Measurements from ENCODE around the gene AQP6.
A peak's percentile ranks its signal among the peaks of the same experiment; 100 is the strongest.

Gene AQP6

DNA sequence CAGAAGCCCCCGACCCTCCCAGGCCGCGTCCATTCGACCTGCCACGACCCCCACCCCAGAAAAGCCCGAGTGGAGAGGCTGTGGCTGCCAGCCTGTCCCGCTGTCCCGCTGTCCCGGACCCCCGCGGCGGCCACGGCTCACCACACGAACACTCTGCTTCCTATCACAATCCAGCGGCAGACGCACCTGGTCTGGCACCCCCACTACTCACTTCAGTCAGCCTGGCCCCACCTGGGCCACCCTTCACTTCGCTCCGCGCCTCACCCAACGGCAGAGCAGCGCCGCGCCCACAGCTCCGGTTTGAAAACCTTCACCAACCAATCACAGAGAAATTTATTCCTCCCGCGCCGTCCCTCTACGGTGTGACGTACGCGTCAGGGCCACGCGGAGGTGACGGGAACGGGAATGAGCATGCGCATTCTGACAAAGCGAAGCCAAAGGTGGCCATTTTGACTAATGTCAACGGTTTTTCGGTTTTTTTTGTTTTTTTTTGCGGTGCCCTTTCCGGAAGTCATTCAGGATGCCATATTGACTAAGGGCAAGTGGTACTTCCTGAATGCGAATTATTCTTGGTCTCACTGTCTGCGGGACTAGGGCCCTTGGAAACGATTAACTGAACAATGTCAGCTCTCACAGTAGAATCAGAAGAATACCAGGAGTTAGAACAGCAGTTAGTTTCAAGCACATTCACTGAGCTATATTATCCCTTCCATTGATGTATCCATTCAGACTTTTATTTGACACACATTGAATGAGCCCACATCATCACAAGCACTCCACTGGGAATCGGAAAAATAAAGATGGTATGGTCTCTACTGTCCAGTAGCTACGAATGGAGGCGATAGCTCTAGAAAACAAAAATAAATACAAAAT, 52.7 kb downstream of the AQP6 start, which contains the start of gene RACGAP1:
RACGAP1 (minus strand) TSS at position 308 of the 873 bp plus-strand sequence. CDS start 8,779 bp downstream, outside the sequence.
- TF ChIP-seq, protein P1, sequence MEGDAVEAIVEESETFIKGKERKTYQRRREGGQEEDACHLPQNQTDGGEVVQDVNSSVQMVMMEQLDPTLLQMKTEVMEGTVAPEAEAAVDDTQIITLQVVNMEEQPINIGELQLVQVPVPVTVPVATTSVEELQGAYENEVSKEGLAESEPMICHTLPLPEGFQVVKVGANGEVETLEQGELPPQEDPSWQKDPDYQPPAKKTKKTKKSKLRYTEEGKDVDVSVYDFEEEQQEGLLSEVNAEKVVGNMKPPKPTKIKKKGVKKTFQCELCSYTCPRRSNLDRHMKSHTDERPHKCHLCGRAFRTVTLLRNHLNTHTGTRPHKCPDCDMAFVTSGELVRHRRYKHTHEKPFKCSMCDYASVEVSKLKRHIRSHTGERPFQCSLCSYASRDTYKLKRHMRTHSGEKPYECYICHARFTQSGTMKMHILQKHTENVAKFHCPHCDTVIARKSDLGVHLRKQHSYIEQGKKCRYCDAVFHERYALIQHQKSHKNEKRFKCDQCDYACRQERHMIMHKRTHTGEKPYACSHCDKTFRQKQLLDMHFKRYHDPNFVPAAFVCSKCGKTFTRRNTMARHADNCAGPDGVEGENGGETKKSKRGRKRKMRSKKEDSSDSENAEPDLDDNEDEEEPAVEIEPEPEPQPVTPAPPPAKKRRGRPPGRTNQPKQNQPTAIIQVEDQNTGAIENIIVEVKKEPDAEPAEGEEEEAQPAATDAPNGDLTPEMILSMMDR (IDR thresholded peaks at IDR 0.05; ENCODE audit: borderline replicate concordance, extremely low read depth, low read length, poor library complexity, severe bottlenecking): no peak
- TF ChIP-seq EZH2 (IDR thresholded peaks at IDR 0.05; ENCODE audit: borderline replicate concordance, low read depth, low read length, severe bottlenecking): no peak
- peak within 1 kb of the TSS; percentile 86 to 90 for H3K4me3 ChIP-seq (ENCODE audit: low read depth in 1 of 2, low read length in 2 of 2)
- DNase-seq (peak; percentile 97), ATAC-seq (ENCODE audit: insufficient read depth, low read depth) (peak; percentile 96)
- peaks cover 49% of the 10 kb centered on the region for H3K79me2 ChIP-seq (ENCODE audit: insufficient read depth, low read length)
- H3K9ac ChIP-seq (ENCODE audit: low read depth, low read length): peak within 1 kb of the TSS; percentile 90
- peak within 1 kb of the TSS; percentile 93 for H3K27ac ChIP-seq (ENCODE audit: low read length)
- peaks cover 6% of the 10 kb centered on the region; the same call in 1 of the 2 replicates for H4K20me1 ChIP-seq (ENCODE audit: insufficient read depth, low read length)
- no peaks in the 10 kb centered on the region for H3K27me3 ChIP-seq (ENCODE audit: insufficient read depth, low read length, poor library complexity)
- H2AFZ ChIP-seq (ENCODE audit: low read depth, low read length): peak within 1 kb of the TSS; percentile 91
- peaks cover 22% of the 10 kb centered on the region for H3K36me3 ChIP-seq (ENCODE audit: insufficient read depth, low read length)
- H3K4me1 ChIP-seq (ENCODE audit: insufficient read depth, low read length): peaks cover 41% of the 10 kb centered on the region
- peak within 1 kb of the TSS; percentile 71 for H3K4me2 ChIP-seq (ENCODE audit: insufficient read depth, low read length)
- no peaks in the 10 kb centered on the region for H3K9me3 ChIP-seq (ENCODE audit: insufficient read depth, low read length, severe bottlenecking)

DNA sequence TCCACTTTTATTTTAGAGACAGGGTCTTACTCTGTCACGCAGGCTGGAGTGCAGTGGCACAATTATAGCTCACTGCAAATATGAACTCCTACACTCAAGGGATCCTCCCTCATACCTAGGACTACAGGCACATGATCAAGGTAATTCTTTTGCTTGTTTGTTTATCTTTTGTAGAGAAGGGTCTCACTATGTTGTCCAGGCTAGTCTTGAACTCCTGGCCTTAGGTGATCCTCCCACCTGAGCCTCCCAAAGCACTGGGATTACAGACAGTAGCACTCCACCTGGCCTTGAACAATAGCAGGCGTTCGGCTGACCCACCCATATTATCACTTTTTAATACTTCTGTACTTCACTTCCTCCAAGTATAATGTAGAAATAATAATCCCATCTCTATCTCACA, 53.9 kb downstream of the AQP6 start:
- Histone ChIP-seq H3K4me1 (ENCODE audit: insufficient read depth, low read length) (peaks cover 31% of the 10 kb centered on the region), H3K4me2 (ENCODE audit: insufficient read depth, low read length) (no peak overlapping the region), H3K9ac (ENCODE audit: low read depth, low read length) (no peak overlapping the region), H3K27ac (ENCODE audit: low read length) (no peak overlapping the region), H3K27me3 (ENCODE audit: insufficient read depth, low read length, poor library complexity) (no peaks in the 10 kb centered on the region), H3K4me3 (ENCODE audit: low read depth in 1 of 2, low read length in 2 of 2) (no peak overlapping the region), H4K20me1 (ENCODE audit: insufficient read depth, low read length) (peaks cover 5% of the 10 kb centered on the region; the same call in 1 of the 2 replicates), H3K36me3 (ENCODE audit: insufficient read depth, low read length) (peaks cover 15% of the 10 kb centered on the region), H3K9me3 (ENCODE audit: insufficient read depth, low read length, severe bottlenecking) (no peaks in the 10 kb centered on the region), H3K79me2 (ENCODE audit: insufficient read depth, low read length) (peaks cover 36% of the 10 kb centered on the region), H2AFZ (ENCODE audit: low read depth, low read length) (peak overlapping the region; percentile 91; the same call in 1 of the 2 replicates)
- no peak for DNase-seq
- TF ChIP-seq EZH2 (IDR thresholded peaks at IDR 0.05; ENCODE audit: borderline replicate concordance, low read depth, low read length, severe bottlenecking): no peak
- TF ChIP-seq, protein P1 (IDR thresholded peaks at IDR 0.05; ENCODE audit: borderline replicate concordance, extremely low read depth, low read length, poor library complexity, severe bottlenecking): no peak
- ATAC-seq (ENCODE audit: insufficient read depth, low read depth): no peak
